ENCODE measurements around the gene MTHFD1. TPM values are rescaled to one million over a fixed set of nuclear protein-coding genes. Genes with fewer than 3 reads are reported as not detected.
A peak's percentile ranks its signal among the peaks of the same experiment; 100 is the strongest.

Gene MTHFD1
- polyA plus RNA-seq, 1 donor (not counting 4 experiments of a cell fraction or from before 2014, with no cell fraction given) = 63.2 TPM

GRCh38 chr14:64387232-64387781 lies 846 bp upstream of the MTHFD1 start:
- Histone ChIP-seq H3K27me3 (ENCODE audit: control insufficient read depth, extremely low read depth, insufficient read depth, low read length) (no peaks in the 10 kb centered on the region), H3K9ac (ENCODE audit: control insufficient read depth, extremely low read depth, insufficient read depth, low read length) (peak overlapping the region; percentile 91), H3K9me1 (ENCODE audit: control insufficient read depth, extremely low read depth, insufficient read depth, low read length) (no peaks in the 10 kb centered on the region), H3K27ac (ENCODE audit: control insufficient read depth, insufficient read depth, low read length) (peak overlapping the region; percentile 73), H4K20me1 (ENCODE audit: control insufficient read depth, extremely low read depth, insufficient read depth, low read length) (no peaks in the 10 kb centered on the region), H3K4me2 (ENCODE audit: control insufficient read depth, extremely low read depth, insufficient read depth, low read depth, low read length) (peak overlapping the region; percentile 90), H3K36me3 (ENCODE audit: control insufficient read depth in 2 of 2, extremely low read depth in 1 of 2, insufficient read depth in 2 of 2, low read length in 2 of 2) (peaks cover 6 to 14% of the 10 kb centered on the region in 2 experiments), H3K4me3 (ENCODE audit: control insufficient read depth in 2 of 3, extremely low read depth in 1 of 3, insufficient read depth in 2 of 3, low read depth in 1 of 3, low read length in 3 of 3) (peak overlapping the region; percentile 74 to 96 (median 93)), H3K4me1 (ENCODE audit: control insufficient read depth, extremely low read depth, insufficient read depth, low read length) (peaks cover 14% of the 10 kb centered on the region), H3K79me2 (ENCODE audit: control insufficient read depth, insufficient read depth, low read length) (peaks cover 47% of the 10 kb centered on the region), H2AFZ (ENCODE audit: control insufficient read depth, low read length) (peak overlapping the region; percentile 92), H3K9me3 (ENCODE audit: control insufficient read depth, low read depth, low read length) (no peaks in the 10 kb centered on the region)
- dilution Hi-C loops (cut with MboI; ENCODE audit: extremely low pct_ligation_motif_present, low sequenced_read_pairs) = no loop called here
- TF ChIP-seq CTCF (optimal IDR thresholded peaks at IDR 0.05 in 1 of 3, IDR thresholded peaks at IDR 0.05 in 1 of 3, conservative IDR thresholded peaks at IDR 0.05 in 1 of 3; ENCODE audit: extremely low read depth in 1 of 3, insufficient read depth in 2 of 3, low read length in 3 of 3) = no peak
- no peak for TF ChIP-seq EZH2 (IDR thresholded peaks at IDR 0.05; ENCODE audit: low read length)
- FAIRE-seq (no peak), DNase-seq (ENCODE audit: low read depth, low spot score) (no peak)

- Histone ChIP-seq H3K9me3 (ENCODE audit: control insufficient read depth, low read depth, low read length) (no peaks in the 10 kb centered on the region), H3K36me3 (ENCODE audit: control insufficient read depth in 2 of 2, extremely low read depth in 1 of 2, insufficient read depth in 2 of 2, low read length in 2 of 2) (peaks cover 9 to 14% of the 10 kb centered on the region in 2 experiments), H3K4me1 (ENCODE audit: control insufficient read depth, extremely low read depth, insufficient read depth, low read length) (peaks cover 14% of the 10 kb centered on the region), H3K27ac (ENCODE audit: control insufficient read depth, insufficient read depth, low read length) (peak overlapping the region; percentile 73), H3K79me2 (ENCODE audit: control insufficient read depth, insufficient read depth, low read length) (peaks cover 58% of the 10 kb centered on the region), H3K4me3 (ENCODE audit: control insufficient read depth in 2 of 3, extremely low read depth in 1 of 3, insufficient read depth in 2 of 3, low read depth in 1 of 3, low read length in 3 of 3) (peak overlapping the region; percentile 74 to 96 (median 93)), H4K20me1 (ENCODE audit: control insufficient read depth, extremely low read depth, insufficient read depth, low read length) (no peaks in the 10 kb centered on the region), H3K9ac (ENCODE audit: control insufficient read depth, extremely low read depth, insufficient read depth, low read length) (peak overlapping the region; percentile 91), H3K27me3 (ENCODE audit: control insufficient read depth, extremely low read depth, insufficient read depth, low read length) (no peaks in the 10 kb centered on the region), H3K9me1 (ENCODE audit: control insufficient read depth, extremely low read depth, insufficient read depth, low read length) (no peaks in the 10 kb centered on the region), H2AFZ (ENCODE audit: control insufficient read depth, low read length) (peak overlapping the region; percentile 98), H3K4me2 (ENCODE audit: control insufficient read depth, extremely low read depth, insufficient read depth, low read depth, low read length) (peak overlapping the region; percentile 98)
- DNase-seq (ENCODE audit: low read depth, low spot score) (no peak), FAIRE-seq (no peak)
- dilution Hi-C loops (cut with MboI; ENCODE audit: extremely low pct_ligation_motif_present, low sequenced_read_pairs) = no loop called here
- TF ChIP-seq CTCF (optimal IDR thresholded peaks at IDR 0.05 in 1 of 3, IDR thresholded peaks at IDR 0.05 in 1 of 3, conservative IDR thresholded peaks at IDR 0.05 in 1 of 3; ENCODE audit: extremely low read depth in 1 of 3, insufficient read depth in 2 of 3, low read length in 3 of 3) (no peak), EZH2 (IDR thresholded peaks at IDR 0.05; ENCODE audit: low read length) (no peak)
Measured at GRCh38 chr14:64388533-64389285, 556 bp downstream of the MTHFD1 start.
